Neural progenitor cell (in vitro differentiated cells): ENCODE data around the gene KCNIP1.

Experiments used
- EZH2phosphoT487 ChIP-seq: fragments of 200-600 bp; sonication (generic); IDR thresholded peaks from 2 replicates; pipeline ENCODE4 v1.6.1; 2017; ENCODE audit warnings: antibody characterized with exemption
- TF ChIP-seq, protein P1 (sequence below): fragments of 200-600 bp; sonication (generic); IDR thresholded peaks from 2 replicates; pipeline ENCODE4 v1.5.1; 2017; ENCODE audit warnings: antibody characterized with exemption, mild to moderate bottlenecking

DNA sequence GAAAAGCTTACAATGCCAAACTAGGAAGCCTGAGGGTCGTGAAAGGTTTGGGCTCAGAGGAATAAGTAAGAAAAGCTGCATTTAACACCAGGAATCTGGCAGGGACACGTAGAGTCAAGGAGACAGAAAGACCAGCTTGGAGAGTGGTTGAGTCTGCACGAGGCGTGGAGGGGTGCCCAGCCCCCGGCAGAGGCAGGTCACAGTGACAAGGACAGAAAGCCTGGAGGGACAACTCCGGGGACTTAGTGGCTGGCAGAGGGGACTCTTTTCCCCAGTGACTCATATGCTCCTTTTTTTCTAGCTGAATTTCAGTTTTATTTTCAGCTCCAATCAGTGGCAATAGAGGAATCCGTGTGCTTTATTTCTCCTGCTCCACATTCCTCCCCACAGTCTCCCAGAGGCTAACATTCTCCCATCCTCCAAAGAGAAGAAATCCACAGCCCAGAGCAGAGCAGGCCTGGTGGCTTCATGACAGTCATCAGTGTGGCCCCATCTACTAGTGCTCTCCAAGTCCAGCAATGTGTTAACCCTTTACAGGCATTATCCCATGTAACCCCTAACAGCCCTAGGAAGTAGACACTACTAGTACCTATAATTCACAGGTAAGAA is 80.7 kb downstream of the KCNIP1 start:
- TF ChIP-seq, protein P1, sequence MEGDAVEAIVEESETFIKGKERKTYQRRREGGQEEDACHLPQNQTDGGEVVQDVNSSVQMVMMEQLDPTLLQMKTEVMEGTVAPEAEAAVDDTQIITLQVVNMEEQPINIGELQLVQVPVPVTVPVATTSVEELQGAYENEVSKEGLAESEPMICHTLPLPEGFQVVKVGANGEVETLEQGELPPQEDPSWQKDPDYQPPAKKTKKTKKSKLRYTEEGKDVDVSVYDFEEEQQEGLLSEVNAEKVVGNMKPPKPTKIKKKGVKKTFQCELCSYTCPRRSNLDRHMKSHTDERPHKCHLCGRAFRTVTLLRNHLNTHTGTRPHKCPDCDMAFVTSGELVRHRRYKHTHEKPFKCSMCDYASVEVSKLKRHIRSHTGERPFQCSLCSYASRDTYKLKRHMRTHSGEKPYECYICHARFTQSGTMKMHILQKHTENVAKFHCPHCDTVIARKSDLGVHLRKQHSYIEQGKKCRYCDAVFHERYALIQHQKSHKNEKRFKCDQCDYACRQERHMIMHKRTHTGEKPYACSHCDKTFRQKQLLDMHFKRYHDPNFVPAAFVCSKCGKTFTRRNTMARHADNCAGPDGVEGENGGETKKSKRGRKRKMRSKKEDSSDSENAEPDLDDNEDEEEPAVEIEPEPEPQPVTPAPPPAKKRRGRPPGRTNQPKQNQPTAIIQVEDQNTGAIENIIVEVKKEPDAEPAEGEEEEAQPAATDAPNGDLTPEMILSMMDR: no peak
- no peak for TF ChIP-seq EZH2phosphoT487
